Measurements from ENCODE around the gene PPP2R5E. TPM values are rescaled to one million over a fixed set of nuclear protein-coding genes. Genes with fewer than 3 reads are reported as not detected.

The PPP2R5E gene
- total RNA-seq, 4 donors from 2014 or later, result 26.3 to 30.7 (median 30.2) TPM

GRCh38 chr14:63428486-63428885 lies 114.7 kb downstream of the PPP2R5E start:
- Histone ChIP-seq H3K4me3 (no peak overlapping the region), H3K27me3 (no peaks in the 10 kb centered on the region), H3K36me3 (no peaks in the 10 kb centered on the region), H3K27ac (replicated peaks in 1 of 4) (no peak overlapping the region), H3K4me1 (peaks cover 2 to 26% (median 20%) of the 10 kb centered on the region in 4 donors), H3K9me3 (no peaks in the 10 kb centered on the region)
- WGBS, result 83% methylated on average over 1 of the region's 1 CpG
- TF ChIP-seq POLR2AphosphoS5 (IDR thresholded peaks at IDR 0.05) (no peak), POLR2A (IDR thresholded peaks at IDR 0.05; ENCODE audit: low read depth) (no peak), EP300 (IDR thresholded peaks at IDR 0.05) (no peak)
- TF ChIP-seq, protein P1, sequence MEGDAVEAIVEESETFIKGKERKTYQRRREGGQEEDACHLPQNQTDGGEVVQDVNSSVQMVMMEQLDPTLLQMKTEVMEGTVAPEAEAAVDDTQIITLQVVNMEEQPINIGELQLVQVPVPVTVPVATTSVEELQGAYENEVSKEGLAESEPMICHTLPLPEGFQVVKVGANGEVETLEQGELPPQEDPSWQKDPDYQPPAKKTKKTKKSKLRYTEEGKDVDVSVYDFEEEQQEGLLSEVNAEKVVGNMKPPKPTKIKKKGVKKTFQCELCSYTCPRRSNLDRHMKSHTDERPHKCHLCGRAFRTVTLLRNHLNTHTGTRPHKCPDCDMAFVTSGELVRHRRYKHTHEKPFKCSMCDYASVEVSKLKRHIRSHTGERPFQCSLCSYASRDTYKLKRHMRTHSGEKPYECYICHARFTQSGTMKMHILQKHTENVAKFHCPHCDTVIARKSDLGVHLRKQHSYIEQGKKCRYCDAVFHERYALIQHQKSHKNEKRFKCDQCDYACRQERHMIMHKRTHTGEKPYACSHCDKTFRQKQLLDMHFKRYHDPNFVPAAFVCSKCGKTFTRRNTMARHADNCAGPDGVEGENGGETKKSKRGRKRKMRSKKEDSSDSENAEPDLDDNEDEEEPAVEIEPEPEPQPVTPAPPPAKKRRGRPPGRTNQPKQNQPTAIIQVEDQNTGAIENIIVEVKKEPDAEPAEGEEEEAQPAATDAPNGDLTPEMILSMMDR (IDR thresholded peaks at IDR 0.05), result no peak
- intact Hi-C loops (cut with DNase I), result no loop called here
- DNase-seq (ENCODE audit: extremely low spot score), result no peak

DNA sequence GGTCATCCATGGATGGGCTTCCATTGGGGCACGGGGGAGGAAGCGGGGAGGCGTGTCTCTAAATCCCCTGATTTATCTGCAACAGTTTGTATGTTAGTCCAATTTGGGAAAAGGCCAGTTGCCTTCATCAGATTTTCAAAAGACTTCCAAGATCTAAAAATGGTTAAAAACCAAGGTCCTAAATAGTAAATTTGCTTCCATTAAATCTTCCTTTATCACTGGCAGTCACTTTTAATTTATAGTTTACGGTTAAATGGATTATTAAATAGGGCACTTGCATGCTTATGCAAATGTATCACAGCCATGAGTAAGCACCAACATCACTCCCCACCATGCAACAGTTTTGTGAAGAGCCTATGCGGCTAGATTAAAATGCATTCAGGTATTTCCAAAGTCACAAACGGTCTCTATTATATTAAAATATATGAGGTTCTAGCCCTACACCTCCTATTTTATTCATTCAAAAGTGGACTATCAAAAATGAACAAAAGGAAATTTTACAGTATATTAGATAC lies 116.3 kb downstream of the PPP2R5E start:
- Histone ChIP-seq H3K27me3 (no peaks in the 10 kb centered on the region), H3K4me3 (no peak overlapping the region), H3K4me1 (peaks cover 2 to 25% (median 13%) of the 10 kb centered on the region in 4 donors), H3K36me3 (no peaks in the 10 kb centered on the region), H3K27ac (replicated peaks in 1 of 4) (no peak overlapping the region), H3K9me3 (no peaks in the 10 kb centered on the region)
- intact Hi-C loops (cut with DNase I), result no loop called here
- DNase-seq (ENCODE audit: extremely low spot score), result no peak
- TF ChIP-seq, protein P1 (IDR thresholded peaks at IDR 0.05), result no peak
- TF ChIP-seq POLR2AphosphoS5 (IDR thresholded peaks at IDR 0.05) (no peak), POLR2A (IDR thresholded peaks at IDR 0.05; ENCODE audit: low read depth) (no peak), EP300 (IDR thresholded peaks at IDR 0.05) (no peak)
- 92% methylated on average over 6 of the region's 6 CpGs for WGBS

- Histone ChIP-seq H3K27me3 (no peaks in the 10 kb centered on the region), H3K36me3 (peaks cover 0 to 12% (median 4%) of the 10 kb centered on the region in 4 donors), H3K9me3 (no peaks in the 10 kb centered on the region), H3K4me3 (no peak overlapping the region), H3K4me1 (peaks cover 2 to 29% (median 14%) of the 10 kb centered on the region in 4 donors), H3K27ac (replicated peaks in 1 of 4) (no peak overlapping the region)
- no peak for DNase-seq (ENCODE audit: extremely low spot score)
- no peak for TF ChIP-seq POLR2A (IDR thresholded peaks at IDR 0.05; ENCODE audit: low read depth)
- TF ChIP-seq, protein P1 (IDR thresholded peaks at IDR 0.05), result no peak
- no peak for TF ChIP-seq EP300 (IDR thresholded peaks at IDR 0.05)
- no peak for TF ChIP-seq POLR2AphosphoS5 (IDR thresholded peaks at IDR 0.05)
- WGBS, result 85% methylated on average over 4 of the region's 4 CpGs
- intact Hi-C loops (cut with DNase I), result no loop called here
Measured at GRCh38 chr14:63423889-63424288, 119.3 kb downstream of the PPP2R5E start.

DNA sequence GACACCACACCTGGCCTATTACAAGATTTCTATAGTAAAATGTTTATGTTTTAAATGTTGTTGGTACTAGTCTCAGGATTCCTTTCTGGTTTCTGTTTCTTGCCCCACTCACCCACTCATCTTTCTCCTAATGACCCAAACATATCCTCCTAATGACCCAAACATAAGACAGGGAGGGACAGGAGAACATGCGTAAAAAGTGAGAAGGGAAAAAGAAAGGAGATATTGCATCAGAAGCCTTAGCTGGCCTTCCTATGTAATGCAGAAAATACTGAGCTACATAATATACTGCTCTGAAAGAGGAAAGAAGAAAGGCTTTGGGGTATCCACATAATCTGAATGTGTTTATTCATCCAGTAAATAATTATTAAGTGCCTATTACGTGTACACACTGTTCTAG lies 119.8 kb downstream of the PPP2R5E start:
- no peaks in the 10 kb centered on the region for H3K27me3 ChIP-seq
- no peak for DNase-seq (ENCODE audit: extremely low spot score)
- 87% methylated on average over 2 of the region's 2 CpGs for WGBS
- peaks cover 2 to 29% (median 12%) of the 10 kb centered on the region in 4 donors for H3K4me1 ChIP-seq
- H3K36me3 ChIP-seq, result peaks cover 0 to 12% (median 4%) of the 10 kb centered on the region in 4 donors
- no peaks in the 10 kb centered on the region for H3K9me3 ChIP-seq
- intact Hi-C loops (cut with DNase I), result no loop called here
- H3K4me3 ChIP-seq, result no peak overlapping the region
- TF ChIP-seq POLR2AphosphoS5 (IDR thresholded peaks at IDR 0.05) (no peak), EP300 (IDR thresholded peaks at IDR 0.05) (no peak)
- TF ChIP-seq, protein P1 (IDR thresholded peaks at IDR 0.05), result no peak
- H3K27ac ChIP-seq (replicated peaks in 1 of 4), result no peak overlapping the region

DNA sequence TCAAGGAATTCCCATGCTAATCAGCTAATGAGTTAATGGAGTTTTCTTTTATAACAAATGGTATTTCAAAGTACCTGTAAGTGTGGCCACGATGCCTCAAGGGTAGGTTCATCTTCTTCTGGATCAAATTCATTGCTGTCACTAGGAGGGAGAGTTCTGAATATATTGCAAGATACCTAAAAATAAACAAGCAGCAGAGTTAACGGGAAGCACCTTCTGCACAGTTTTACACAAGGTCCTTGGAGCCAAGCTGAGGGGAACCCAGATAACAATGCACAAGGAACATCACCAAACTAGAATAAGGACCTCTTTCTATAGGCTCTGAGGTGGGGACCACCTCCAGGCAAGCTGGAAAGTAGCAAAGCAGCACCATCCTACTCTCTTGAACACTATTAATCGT lies 121.3 kb downstream of the PPP2R5E start:
- Histone ChIP-seq H3K27ac (replicated peaks in 1 of 4) (no peak overlapping the region), H3K9me3 (no peaks in the 10 kb centered on the region), H3K27me3 (no peaks in the 10 kb centered on the region), H3K4me1 (peaks cover 0 to 29% (median 12%) of the 10 kb centered on the region in 4 donors), H3K4me3 (no peak overlapping the region), H3K36me3 (peaks cover 0 to 12% (median 4%) of the 10 kb centered on the region in 4 donors)
- intact Hi-C loops (cut with DNase I), result no loop called here
- no peak for TF ChIP-seq POLR2AphosphoS5 (IDR thresholded peaks at IDR 0.05)
- WGBS, result 59% methylated on average over 3 of the region's 3 CpGs
- DNase-seq (ENCODE audit: extremely low spot score), result no peak
